COR-L47 (cell line): ENCODE data around the gene ADPGK.
A peak's percentile ranks its signal among the peaks of the same experiment; 100 is the strongest.
"Not testable (repeated sequence)": the region's sequence is repeated elsewhere in the genome, so short reads cannot be mapped to it uniquely, and the experiment has no call there.

Source experiments
- DNase-seq: peaks from one replicate; lab custom pipeline; 2025; lab: John Stamatoyannopoulos, UW

Gene ADPGK

GRCh38 chr15:72783640-72784455 is at the start of gene ADPGK:
TSS of gene ADPGK (minus strand) at chr15:72783758. CDS start at chr15:72783691, 67 bp downstream.
- DNase-seq: peak; percentile 92

GRCh38 chr15:72827226-72827625 is 43.7 kb upstream of the ADPGK start:
- no peak for DNase-seq

GRCh38 chr15:72826611-72827010 is 43.1 kb upstream of the ADPGK start:
- no peak for DNase-seq

GRCh38 chr15:72825829-72826228 is 42.3 kb upstream of the ADPGK start:
- no peak for DNase-seq

- DNase-seq: no peak
Observed at GRCh38 chr15:72824781-72825180, 41.2 kb upstream of the ADPGK start.

- no peak for DNase-seq
Observed at GRCh38 chr15:72824112-72824511, 40.6 kb upstream of the ADPGK start.

- DNase-seq: no peak
Observed at GRCh38 chr15:72820278-72820677, 36.7 kb upstream of the ADPGK start.

GRCh38 chr15:72818632-72819031 is 35.1 kb upstream of the ADPGK start:
- DNase-seq: no peak

- DNase-seq: no peak
Observed at GRCh38 chr15:72813345-72814004, 29.9 kb upstream of the ADPGK start.

- no peak for DNase-seq
Observed at GRCh38 chr15:72809329-72809728, 25.8 kb upstream of the ADPGK start.

GRCh38 chr15:72807346-72807745 is 23.8 kb upstream of the ADPGK start:
- DNase-seq: not testable (repeated sequence)

- DNase-seq: no peak
Observed at GRCh38 chr15:72803006-72803405, 19.4 kb upstream of the ADPGK start.

- no peak for DNase-seq
Observed at GRCh38 chr15:72801590-72802325, 18.2 kb upstream of the ADPGK start.

- no peak for DNase-seq
Observed at GRCh38 chr15:72800833-72801481, 17.4 kb upstream of the ADPGK start.

- DNase-seq: no peak
Observed at GRCh38 chr15:72797834-72798233, 14.3 kb upstream of the ADPGK start.

GRCh38 chr15:72797338-72797689 is 13.8 kb upstream of the ADPGK start:
- no peak for DNase-seq

- DNase-seq: no peak
Observed at GRCh38 chr15:72796515-72797337, 13.2 kb upstream of the ADPGK start.

- DNase-seq: no peak
Observed at GRCh38 chr15:72796210-72796514, 12.6 kb upstream of the ADPGK start.

GRCh38 chr15:72793766-72794660 is 10.5 kb upstream of the ADPGK start:
- DNase-seq: no peak

- no peak for DNase-seq
Observed at GRCh38 chr15:72792431-72792830, 8.9 kb upstream of the ADPGK start.
